OCI-LY3 (cell line): Measurements from ENCODE around the gene UGT3A2.

Experiments used
- CTCF ChIP-seq: fragments of 200-600, 300-600 bp; sonication (generic); IDR thresholded peaks from 2 replicates; pipeline ENCODE4 v1.5.1; 2014; ENCODE audit warnings: antibody characterized with exemption, low read length, low read depth
- EZH2phosphoT487 ChIP-seq: fragments of 200-600 bp; shearing (Covaris generic); IDR thresholded peaks from 2 replicates; pipeline ENCODE4 v1.6.1; 2018; ENCODE audit warnings: antibody characterized with exemption, mixed run types, low read depth

DNA sequence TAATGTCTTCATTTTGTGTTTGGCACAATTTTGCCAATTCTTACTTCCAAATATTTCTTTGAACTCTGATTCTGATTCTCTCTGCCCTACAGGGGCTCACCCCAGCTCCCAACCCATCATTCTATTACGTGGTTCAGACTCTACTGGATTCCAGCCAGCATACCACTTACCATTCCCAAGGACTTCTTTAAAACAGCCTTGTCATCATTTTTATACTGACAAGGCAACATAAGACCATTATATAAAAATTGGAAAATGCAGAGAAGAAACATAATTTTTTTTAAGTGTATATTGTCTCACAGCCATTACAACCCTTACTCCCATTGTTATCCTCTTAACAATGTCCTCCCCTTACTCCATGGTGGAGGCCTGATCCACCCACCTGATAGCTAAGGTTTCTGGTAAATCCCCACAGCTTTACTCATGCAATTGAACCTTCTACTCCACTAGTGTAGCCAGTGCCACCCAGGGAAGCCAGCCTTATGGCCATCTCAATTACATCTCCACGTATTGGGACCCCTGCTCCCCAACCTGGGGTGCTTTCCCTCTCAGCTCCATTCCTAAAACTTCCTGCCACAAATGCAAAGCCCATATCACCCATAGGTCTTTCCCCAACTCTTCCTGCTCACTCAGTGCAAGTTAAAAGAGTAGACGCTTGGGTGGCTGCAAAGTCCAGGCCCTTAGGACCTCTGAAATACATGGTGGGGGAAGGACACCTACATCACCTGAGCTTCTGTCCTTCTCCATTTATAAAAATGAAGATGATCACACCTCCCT is 19.1 kb downstream of the UGT3A2 start:
- TF ChIP-seq CTCF (no peak), EZH2phosphoT487 (no peak)
